HL-60 (cell line): Measurements from ENCODE around the gene ABCC11.

Source experiments
- DNase-seq, 2 experiments: peaks; one replicate each; pipeline ENCODE4 v3.0.0-alpha.2; 2010 to 2020; ENCODE audit warnings: low read depth in 1 of 2, low spot score in 1 of 2
- H3K27ac ChIP-seq: fragments of 250-450 bp; sonication (Bioruptor Pico); replicated peaks from 2 replicates; pipeline ENCODE4 v1.5.1; 2020; ENCODE audit warnings: mild to moderate bottlenecking, moderate library complexity
- H3K27me3 ChIP-seq: fragments of 250-450 bp; sonication (Bioruptor Pico); 2 replicates; pipeline ENCODE4 v1.5.1; 2021; ENCODE audit warnings: mild to moderate bottlenecking, moderate library complexity; ENCODE audit not compliant: insufficient read depth, poor library complexity, severe bottlenecking
- H3K4me3 ChIP-seq: replicated peaks from 2 replicates; pipeline ENCODE4 v1.5.1; 2011; ENCODE audit warnings: mild to moderate bottlenecking, control low read depth, low read length; ENCODE audit not compliant: insufficient read depth
- GABPA ChIP-seq: IDR thresholded peaks from 2 replicates; pipeline ENCODE4 v1.6.1; 2012; ENCODE audit warnings: low read depth
- POLR2AphosphoS5 ChIP-seq: IDR thresholded peaks from 2 replicates; pipeline ENCODE4 v1.6.1; 2012; ENCODE audit warnings: low read depth
- SPI1 ChIP-seq: IDR thresholded peaks from 2 replicates; pipeline ENCODE4 v1.6.1; 2012; ENCODE audit warnings: low read depth, mild to moderate bottlenecking, borderline replicate concordance
- TF ChIP-seq, protein P1 (sequence below): IDR thresholded peaks from one replicate; pipeline ENCODE4 v1.5.1; 2011; ENCODE audit warnings: low read length, control low read depth, inconsistent platforms; ENCODE audit not compliant: insufficient read depth
- TF ChIP-seq, protein P2 (sequence below): IDR thresholded peaks from 2 replicates; pipeline ENCODE4 v1.6.1; 2012; ENCODE audit warnings: low read depth; ENCODE audit not compliant: insufficient replicate concordance

The ABCC11 gene

DNA sequence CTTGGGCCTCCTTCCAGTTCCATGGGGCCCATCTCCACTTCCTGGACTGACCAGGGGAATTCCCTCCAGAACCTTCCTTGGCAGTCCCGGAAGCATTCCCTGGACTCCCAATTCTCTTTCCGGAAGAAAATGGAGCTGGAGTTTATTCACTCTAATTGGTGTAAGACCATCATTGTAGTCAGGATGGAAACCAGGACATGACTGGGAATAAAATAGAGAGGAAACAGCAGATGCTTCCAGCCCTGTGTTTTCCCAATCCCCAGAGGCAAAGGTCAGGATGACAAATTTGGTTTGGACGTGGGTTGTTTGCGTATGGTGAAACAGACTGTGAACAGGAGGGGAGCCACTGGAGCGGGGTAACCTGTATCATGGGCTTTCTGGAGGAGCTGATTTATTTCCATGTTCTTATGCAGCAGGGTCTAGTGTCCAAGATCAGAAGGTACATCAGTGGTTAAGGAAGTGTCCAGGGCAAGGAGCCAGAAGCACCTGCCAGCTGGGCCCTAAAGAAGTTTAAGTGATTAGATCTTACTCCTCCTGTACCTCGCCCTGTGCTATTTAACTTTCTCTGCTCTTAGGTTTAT lies 11.7 kb downstream of the ABCC11 start:
- Histone ChIP-seq H3K27me3 (no peaks in the 10 kb centered on the region), H3K4me3 (no peak overlapping the region), H3K27ac (no peak overlapping the region)
- no peak for DNase-seq
- TF ChIP-seq POLR2AphosphoS5 (no peak), GABPA (no peak), SPI1 (no peak)
- TF ChIP-seq, protein P1, sequence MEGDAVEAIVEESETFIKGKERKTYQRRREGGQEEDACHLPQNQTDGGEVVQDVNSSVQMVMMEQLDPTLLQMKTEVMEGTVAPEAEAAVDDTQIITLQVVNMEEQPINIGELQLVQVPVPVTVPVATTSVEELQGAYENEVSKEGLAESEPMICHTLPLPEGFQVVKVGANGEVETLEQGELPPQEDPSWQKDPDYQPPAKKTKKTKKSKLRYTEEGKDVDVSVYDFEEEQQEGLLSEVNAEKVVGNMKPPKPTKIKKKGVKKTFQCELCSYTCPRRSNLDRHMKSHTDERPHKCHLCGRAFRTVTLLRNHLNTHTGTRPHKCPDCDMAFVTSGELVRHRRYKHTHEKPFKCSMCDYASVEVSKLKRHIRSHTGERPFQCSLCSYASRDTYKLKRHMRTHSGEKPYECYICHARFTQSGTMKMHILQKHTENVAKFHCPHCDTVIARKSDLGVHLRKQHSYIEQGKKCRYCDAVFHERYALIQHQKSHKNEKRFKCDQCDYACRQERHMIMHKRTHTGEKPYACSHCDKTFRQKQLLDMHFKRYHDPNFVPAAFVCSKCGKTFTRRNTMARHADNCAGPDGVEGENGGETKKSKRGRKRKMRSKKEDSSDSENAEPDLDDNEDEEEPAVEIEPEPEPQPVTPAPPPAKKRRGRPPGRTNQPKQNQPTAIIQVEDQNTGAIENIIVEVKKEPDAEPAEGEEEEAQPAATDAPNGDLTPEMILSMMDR: no peak
- TF ChIP-seq, protein P2, sequence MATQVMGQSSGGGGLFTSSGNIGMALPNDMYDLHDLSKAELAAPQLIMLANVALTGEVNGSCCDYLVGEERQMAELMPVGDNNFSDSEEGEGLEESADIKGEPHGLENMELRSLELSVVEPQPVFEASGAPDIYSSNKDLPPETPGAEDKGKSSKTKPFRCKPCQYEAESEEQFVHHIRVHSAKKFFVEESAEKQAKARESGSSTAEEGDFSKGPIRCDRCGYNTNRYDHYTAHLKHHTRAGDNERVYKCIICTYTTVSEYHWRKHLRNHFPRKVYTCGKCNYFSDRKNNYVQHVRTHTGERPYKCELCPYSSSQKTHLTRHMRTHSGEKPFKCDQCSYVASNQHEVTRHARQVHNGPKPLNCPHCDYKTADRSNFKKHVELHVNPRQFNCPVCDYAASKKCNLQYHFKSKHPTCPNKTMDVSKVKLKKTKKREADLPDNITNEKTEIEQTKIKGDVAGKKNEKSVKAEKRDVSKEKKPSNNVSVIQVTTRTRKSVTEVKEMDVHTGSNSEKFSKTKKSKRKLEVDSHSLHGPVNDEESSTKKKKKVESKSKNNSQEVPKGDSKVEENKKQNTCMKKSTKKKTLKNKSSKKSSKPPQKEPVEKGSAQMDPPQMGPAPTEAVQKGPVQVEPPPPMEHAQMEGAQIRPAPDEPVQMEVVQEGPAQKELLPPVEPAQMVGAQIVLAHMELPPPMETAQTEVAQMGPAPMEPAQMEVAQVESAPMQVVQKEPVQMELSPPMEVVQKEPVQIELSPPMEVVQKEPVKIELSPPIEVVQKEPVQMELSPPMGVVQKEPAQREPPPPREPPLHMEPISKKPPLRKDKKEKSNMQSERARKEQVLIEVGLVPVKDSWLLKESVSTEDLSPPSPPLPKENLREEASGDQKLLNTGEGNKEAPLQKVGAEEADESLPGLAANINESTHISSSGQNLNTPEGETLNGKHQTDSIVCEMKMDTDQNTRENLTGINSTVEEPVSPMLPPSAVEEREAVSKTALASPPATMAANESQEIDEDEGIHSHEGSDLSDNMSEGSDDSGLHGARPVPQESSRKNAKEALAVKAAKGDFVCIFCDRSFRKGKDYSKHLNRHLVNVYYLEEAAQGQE: no peak

- TF ChIP-seq, protein P2: no peak
- TF ChIP-seq POLR2AphosphoS5: no peak
- TF ChIP-seq, protein P1: no peak
- TF ChIP-seq SPI1: no peak
- TF ChIP-seq GABPA: no peak
- no peak for DNase-seq
- no peaks in the 10 kb centered on the region for H3K27me3 ChIP-seq
- no peak overlapping the region for H3K27ac ChIP-seq
- no peak overlapping the region for H3K4me3 ChIP-seq
Observed at GRCh38 chr16:48235058-48235555, 12.2 kb downstream of the ABCC11 start.

DNA sequence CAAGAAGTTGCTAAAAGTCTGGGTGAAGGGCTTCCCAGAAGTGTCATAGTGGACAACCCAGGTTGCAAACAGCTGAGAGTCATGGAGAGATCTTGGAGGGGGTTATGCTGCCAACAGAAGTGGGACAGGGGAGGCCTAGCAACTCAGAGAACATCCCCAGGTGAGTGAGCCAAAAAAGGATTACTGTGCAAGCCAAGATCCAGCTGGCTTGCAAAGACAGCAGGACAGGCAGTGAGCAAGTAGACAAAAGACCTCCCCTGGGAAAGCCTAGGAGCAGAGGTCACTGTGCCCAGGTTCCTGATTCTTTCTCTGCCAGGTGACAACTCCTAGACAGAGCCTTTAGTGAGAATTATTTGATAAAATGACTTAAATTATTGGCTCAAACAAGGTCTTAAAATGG lies 12.7 kb downstream of the ABCC11 start:
- Histone ChIP-seq H3K27ac (no peak overlapping the region), H3K4me3 (no peak overlapping the region), H3K27me3 (no peaks in the 10 kb centered on the region)
- TF ChIP-seq, protein P2: no peak
- TF ChIP-seq, protein P1: no peak
- TF ChIP-seq GABPA (no peak), SPI1 (no peak), POLR2AphosphoS5 (no peak)
- DNase-seq: no peak
